ENCODE measurements around the gene CRABP1.

GRCh38 chr15:78323693-78324092 is 16.5 kb upstream of the CRABP1 start:
- TF ChIP-seq CTCF (IDR thresholded peaks at IDR 0.05) (no peak), POLR2A (IDR thresholded peaks at IDR 0.05) (no peak)

All from lower leg skin (tissue), 3 donors.